ENCODE data around the gene APBA3. TPM values are rescaled to one million over a fixed set of nuclear protein-coding genes. Genes with fewer than 3 reads are reported as not detected.

APBA3 gene
- total RNA-seq, 1 donor from 2014 or later = 12.3 TPM

Other genes with a start within 250 kb of the APBA3 start
- 0.46 TPM for gene TEKTIP1, start 222.5 kb downstream of the APBA3 start, total RNA-seq
- gene MFSD12, start 204.1 kb downstream of the APBA3 start, total RNA-seq = 21.7 TPM
- 34.4 TPM for gene HMG20B, start 188.7 kb downstream of the APBA3 start, total RNA-seq
- 2.2 TPM for gene GIPC3, start 176.2 kb downstream of the APBA3 start, total RNA-seq
- 2.6 TPM for gene TBXA2R, start 154.8 kb downstream of the APBA3 start, total RNA-seq
- 13.7 TPM for gene CACTIN, start 134.9 kb downstream of the APBA3 start, total RNA-seq
- 31.6 TPM for gene PIP5K1C, start 61.2 kb downstream of the APBA3 start, total RNA-seq
- gene TJP3, start 53.3 kb downstream of the APBA3 start, total RNA-seq = not detected
- gene MRPL54, start 990 bp upstream of the APBA3 start, total RNA-seq = 70.5 TPM
- gene RAX2, start 10.5 kb upstream of the APBA3 start, total RNA-seq = not detected
- gene MATK, start 24.7 kb upstream of the APBA3 start, total RNA-seq = 0.24 TPM
- gene ZFR2, start 107.3 kb upstream of the APBA3 start, total RNA-seq = not detected
- gene ATCAY, start 119.0 kb upstream of the APBA3 start, total RNA-seq = not detected
- gene NMRK2, start 171.4 kb upstream of the APBA3 start, total RNA-seq = 589 TPM
- 70.5 TPM for gene DAPK3, start 209.4 kb upstream of the APBA3 start, total RNA-seq
- 1,974 TPM for gene EEF2, start 223.8 kb upstream of the APBA3 start, total RNA-seq
- gene PIAS4, start 246.0 kb upstream of the APBA3 start, total RNA-seq = 16.7 TPM

Measured in Right ventricle myocardium superior (tissue), 1 donor.